Hepatocyte (in vitro differentiated cells): ENCODE results near the gene STAT4. TPM values are rescaled to one million over a fixed set of nuclear protein-coding genes. Genes with fewer than 3 reads are reported as not detected.

Source experiments
- DNase-seq: peaks from one replicate; pipeline ENCODE4 v3.0.0-alpha.2; 2016; ENCODE audit warnings: low spot score
- H2AFZ ChIP-seq: fragments of 200-600 bp; sonication (generic); 2 replicates; pipeline ENCODE4 v1.6.0; 2016; ENCODE audit warnings: antibody characterized with exemption, mild to moderate bottlenecking
- H3K27ac ChIP-seq: fragments of 200-600 bp; sonication (generic); 2 replicates; pipeline ENCODE4 v1.5.1; 2016; ENCODE audit warnings: mild to moderate bottlenecking
- H3K27me3 ChIP-seq: fragments of 200-600 bp; sonication (generic); 2 replicates; pipeline ENCODE4 v1.6.1; 2016
- H3K36me3 ChIP-seq: fragments of 200-600 bp; sonication (generic); replicated peaks from 2 replicates; pipeline ENCODE4 v1.5.1; 2016; ENCODE audit warnings: low read depth; ENCODE audit not compliant: insufficient read depth
- H3K4me1 ChIP-seq: fragments of 200-600 bp; sonication (generic); 2 replicates; pipeline ENCODE4 v1.5.1; 2016; ENCODE audit warnings: mild to moderate bottlenecking, moderate library complexity; ENCODE audit not compliant: insufficient read depth
- H3K4me2 ChIP-seq: fragments of 200-600 bp; sonication (generic); 2 replicates; pipeline ENCODE4 v1.6.0; 2016
- H3K4me3 ChIP-seq: fragments of 200-600 bp; sonication (generic); 2 replicates; pipeline ENCODE4 v1.5.1; 2016; ENCODE audit warnings: mild to moderate bottlenecking
- H3K79me2 ChIP-seq: fragments of 200-600 bp; sonication (generic); 2 replicates; pipeline ENCODE4 v1.6.0; 2017; ENCODE audit warnings: mild to moderate bottlenecking
- H3K9me2 ChIP-seq: fragments of 200-600 bp; sonication (generic); replicated peaks from 2 replicates; pipeline ENCODE4 v1.6.0; 2017; ENCODE audit warnings: mild to moderate bottlenecking; ENCODE audit not compliant: insufficient read depth
- H3K9me3 ChIP-seq: fragments of 200-600 bp; sonication (generic); 2 replicates; pipeline ENCODE4 v1.5.1; 2016; ENCODE audit warnings: low read depth, mild to moderate bottlenecking
- H4K20me1 ChIP-seq: fragments of 200-600 bp; sonication (generic); 2 replicates; pipeline ENCODE4 v1.6.0; 2016; ENCODE audit warnings: mild to moderate bottlenecking; ENCODE audit not compliant: insufficient read depth, poor library complexity, severe bottlenecking
- EZH2 ChIP-seq: fragments of 200-600 bp; sonication (generic); IDR thresholded peaks from 2 replicates; pipeline ENCODE4 v1.6.1; 2016; ENCODE audit warnings: antibody characterized with exemption, mild to moderate bottlenecking, borderline replicate concordance
- EZH2phosphoT487 ChIP-seq: fragments of 200-600 bp; sonication (generic); IDR thresholded peaks from one replicate; pipeline ENCODE4 v1.6.1; 2018; ENCODE audit warnings: antibody characterized with exemption, mild to moderate bottlenecking, low read depth, moderate library complexity; ENCODE audit not compliant: unreplicated experiment, severe bottlenecking
- WGBS: methylation state at CpG from one replicate; pipeline ENCODE4 v1.1.6; 2016; ENCODE audit warnings: low lambda C conversion rate; ENCODE audit errors: missing lambda C conversion rate; 5-methylcytosine and 5-hydroxymethylcytosine counted together
- polyA plus RNA-seq: library from polyadenylated mRNA; unstranded; fragments of >200 nt; fragmentation: Nextera tagmentation; extraction: Ambion mirVana; gene quantifications from 2 replicates; pipeline ENCODE4 v1.2.1, GENCODE V29; 2016
- total RNA-seq: library from RNA; depleted of rRNA; stranded (reverse); fragments of >200 nt; gene quantifications from 2 replicates; pipeline ENCODE4 v1.2.3, GENCODE V29; 2014
- TF ChIP-seq, protein P1 (sequence below): fragments of 200-600 bp; sonication (generic); IDR thresholded peaks from 2 replicates; pipeline ENCODE4 v1.5.1; 2016; ENCODE audit warnings: antibody characterized with exemption, mild to moderate bottlenecking; ENCODE audit not compliant: poor library complexity

The STAT4 gene
- total and polyA plus RNA-seq, 2 experiments from 2014 or later, result 1.6 to 6.6 TPM

DNA sequence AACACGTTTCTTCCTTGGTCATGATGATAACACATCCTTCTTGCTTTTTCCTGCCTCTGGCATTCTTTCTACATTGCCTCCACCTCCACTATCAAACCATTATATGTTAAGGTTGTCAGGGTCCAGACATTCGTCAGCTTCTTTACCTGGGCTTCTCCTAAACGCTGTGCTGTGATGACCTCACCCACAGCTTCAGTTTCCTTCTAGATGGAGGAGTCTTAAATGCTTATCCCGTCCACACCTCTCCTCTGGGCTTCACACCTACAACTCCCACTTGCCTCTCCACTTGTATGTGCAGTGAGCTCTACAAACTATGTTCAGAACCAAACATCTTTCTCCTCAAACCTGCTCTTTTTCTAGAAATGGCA, 136.2 kb downstream of the STAT4 start:
- H3K4me2 ChIP-seq, result peak overlapping the region; percentile 73
- no peaks in the 10 kb centered on the region for H3K27me3 ChIP-seq
- no peaks in the 10 kb centered on the region for H3K9me2 ChIP-seq
- H3K79me2 ChIP-seq, result peaks cover 35% of the 10 kb centered on the region
- no peak for DNase-seq
- H3K4me1 ChIP-seq, result peaks cover 17% of the 10 kb centered on the region
- peak overlapping the region; percentile 91 for H3K27ac ChIP-seq
- peak overlapping the region; percentile 9 for H3K4me3 ChIP-seq
- 39% methylated on average over 4 of the region's 4 CpGs for WGBS
- H3K36me3 ChIP-seq, result no peaks in the 10 kb centered on the region
- no peaks in the 10 kb centered on the region for H3K9me3 ChIP-seq
- peaks cover 4% of the 10 kb centered on the region for H4K20me1 ChIP-seq
- no peak for TF ChIP-seq EZH2
- no peak for TF ChIP-seq EZH2phosphoT487
- TF ChIP-seq, protein P1, sequence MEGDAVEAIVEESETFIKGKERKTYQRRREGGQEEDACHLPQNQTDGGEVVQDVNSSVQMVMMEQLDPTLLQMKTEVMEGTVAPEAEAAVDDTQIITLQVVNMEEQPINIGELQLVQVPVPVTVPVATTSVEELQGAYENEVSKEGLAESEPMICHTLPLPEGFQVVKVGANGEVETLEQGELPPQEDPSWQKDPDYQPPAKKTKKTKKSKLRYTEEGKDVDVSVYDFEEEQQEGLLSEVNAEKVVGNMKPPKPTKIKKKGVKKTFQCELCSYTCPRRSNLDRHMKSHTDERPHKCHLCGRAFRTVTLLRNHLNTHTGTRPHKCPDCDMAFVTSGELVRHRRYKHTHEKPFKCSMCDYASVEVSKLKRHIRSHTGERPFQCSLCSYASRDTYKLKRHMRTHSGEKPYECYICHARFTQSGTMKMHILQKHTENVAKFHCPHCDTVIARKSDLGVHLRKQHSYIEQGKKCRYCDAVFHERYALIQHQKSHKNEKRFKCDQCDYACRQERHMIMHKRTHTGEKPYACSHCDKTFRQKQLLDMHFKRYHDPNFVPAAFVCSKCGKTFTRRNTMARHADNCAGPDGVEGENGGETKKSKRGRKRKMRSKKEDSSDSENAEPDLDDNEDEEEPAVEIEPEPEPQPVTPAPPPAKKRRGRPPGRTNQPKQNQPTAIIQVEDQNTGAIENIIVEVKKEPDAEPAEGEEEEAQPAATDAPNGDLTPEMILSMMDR, result no peak
- H2AFZ ChIP-seq, result peak overlapping the region; percentile 55

DNA sequence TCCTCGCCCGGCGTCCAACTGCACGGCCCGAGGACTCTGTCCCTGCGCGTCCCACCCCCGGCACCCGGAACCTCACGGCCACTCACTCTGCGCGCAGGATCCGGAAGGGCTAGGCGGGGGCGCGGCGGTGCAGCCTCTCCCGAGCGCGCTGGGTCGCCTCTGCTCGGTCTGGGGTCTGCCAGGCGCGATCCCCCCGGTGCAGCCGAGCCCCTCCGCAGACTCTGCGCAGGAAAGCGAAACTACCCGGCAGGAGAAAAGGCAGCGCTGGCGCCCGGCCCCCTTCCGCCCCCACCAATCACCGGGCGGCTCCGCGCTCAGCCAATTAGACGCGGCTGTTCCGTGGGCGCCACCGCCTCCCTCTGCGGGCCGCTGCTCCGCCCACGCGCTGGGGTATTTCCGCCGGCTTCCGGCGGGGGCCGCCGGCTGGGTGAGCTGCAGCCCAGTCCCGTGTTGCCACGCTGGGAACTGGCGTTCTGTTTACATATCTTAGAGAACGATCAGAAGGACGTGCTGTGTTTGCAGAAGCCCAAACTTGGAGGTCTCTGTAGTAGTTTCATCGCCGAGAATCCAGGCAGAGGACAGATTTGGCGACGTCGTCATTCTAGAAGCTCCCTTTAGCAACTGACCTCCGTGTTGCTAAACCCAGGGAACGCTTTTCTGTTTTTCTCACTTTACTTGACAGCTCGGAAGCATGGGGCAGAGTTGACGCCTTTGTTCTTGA, 136.7 kb downstream of the STAT4 start, which contains the start of gene STAT1:
Gene STAT1, minus strand, starts transcription at position 240 of the 721 bp plus-strand sequence. CDS start 4,168 bp downstream, outside the sequence.
- H3K9me3 ChIP-seq, result no peaks in the 10 kb centered on the region
- no peaks in the 10 kb centered on the region for H3K36me3 ChIP-seq
- no peak for TF ChIP-seq EZH2phosphoT487
- TF ChIP-seq, protein P1, result no peak
- TF ChIP-seq EZH2, result no peak
- peaks cover 4% of the 10 kb centered on the region for H4K20me1 ChIP-seq
- H3K79me2 ChIP-seq, result peaks cover 35% of the 10 kb centered on the region
- peaks cover 17% of the 10 kb centered on the region for H3K4me1 ChIP-seq
- WGBS, result 1% methylated on average over 50 of the region's 68 CpGs
- H3K9me2 ChIP-seq, result no peaks in the 10 kb centered on the region
- H3K27me3 ChIP-seq, result no peaks in the 10 kb centered on the region
- H3K27ac ChIP-seq, result peak within 1 kb of the TSS; percentile 91
- peak; percentile 98 for DNase-seq
- peak within 1 kb of the TSS; percentile 89 for H3K4me2 ChIP-seq
- H3K4me3 ChIP-seq, result peak within 1 kb of the TSS; percentile 59
- peak within 1 kb of the TSS; percentile 61 for H2AFZ ChIP-seq

DNA sequence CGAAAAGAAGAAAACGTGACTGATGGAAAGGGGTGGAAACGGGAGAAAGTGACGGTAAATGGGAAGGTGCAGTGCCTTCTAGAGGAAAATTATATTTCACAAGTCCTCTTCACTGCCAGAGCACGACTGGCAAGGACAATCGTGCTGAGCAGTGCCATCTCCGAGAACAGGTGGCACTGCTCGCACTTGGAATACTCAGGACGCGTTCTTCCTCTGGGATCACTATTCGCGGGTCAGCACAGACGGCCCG, 137.2 kb downstream of the STAT4 start:
- under 1% methylated on average over 14 of the region's 14 CpGs for WGBS
- Histone ChIP-seq H3K4me1 (peaks cover 17% of the 10 kb centered on the region), H3K4me3 (peak overlapping the region; percentile 59), H3K4me2 (peak overlapping the region; percentile 89), H3K9me3 (no peaks in the 10 kb centered on the region), H4K20me1 (peaks cover 4% of the 10 kb centered on the region), H3K27ac (peak overlapping the region; percentile 91), H3K36me3 (no peaks in the 10 kb centered on the region), H3K27me3 (no peaks in the 10 kb centered on the region), H3K79me2 (peaks cover 35% of the 10 kb centered on the region), H2AFZ (peak overlapping the region; percentile 61), H3K9me2 (no peaks in the 10 kb centered on the region)
- DNase-seq, result no peak
- TF ChIP-seq EZH2, result no peak
- no peak for TF ChIP-seq EZH2phosphoT487
- TF ChIP-seq, protein P1, result no peak
